Measurements from ENCODE around the gene GJA5.

The GJA5 gene

DNA sequence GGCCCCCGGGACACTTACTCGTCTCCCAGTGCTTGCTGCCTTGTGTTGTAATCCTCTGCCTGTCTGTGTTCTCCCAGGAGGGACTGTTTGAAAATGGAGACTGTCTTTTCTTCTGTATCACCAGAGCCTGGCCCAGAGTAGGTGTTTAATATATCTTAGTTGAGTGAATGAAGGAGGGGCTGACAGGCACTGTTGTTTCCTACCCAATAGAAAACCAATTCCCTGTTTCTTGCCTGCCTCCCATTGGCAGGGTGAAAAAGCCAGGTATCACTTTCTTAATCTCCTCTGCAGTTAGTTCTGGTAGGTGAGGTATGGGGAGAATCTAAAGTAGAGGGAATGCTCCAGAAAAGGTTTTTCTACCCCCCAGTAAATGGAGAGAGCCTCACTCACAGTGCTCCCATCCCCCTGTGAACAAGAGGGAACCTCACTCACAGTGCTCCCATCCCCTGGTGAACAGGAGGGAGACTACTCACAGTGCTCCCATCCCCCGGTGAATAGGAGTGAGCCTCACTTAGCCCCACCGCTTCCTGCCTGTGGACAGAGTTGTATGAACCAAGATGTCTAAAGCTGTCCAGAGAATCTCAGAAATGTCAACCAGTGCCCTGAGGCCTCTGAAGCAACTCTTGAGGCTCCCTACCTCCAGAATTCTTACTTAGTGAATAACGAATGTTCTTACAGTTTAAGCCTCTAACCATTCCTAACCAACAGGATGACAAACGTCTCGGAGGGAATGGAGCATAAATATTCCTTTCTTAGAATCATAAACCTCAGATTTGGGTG is at the start of gene GJA5:
GJA5 (minus strand) TSS at position 122 of the 780 bp plus-strand sequence. CDS start 1,364 bp downstream, outside the sequence.
- in situ Hi-C loops (cut with MboI; ENCODE audit: low pct_unique_long_range_greater_than_20kb, low sequenced_read_pairs, unreplicated experiment): no loop called here
- DNase-seq (ENCODE audit: low spot score): no peak
- TF ChIP-seq, protein P1, sequence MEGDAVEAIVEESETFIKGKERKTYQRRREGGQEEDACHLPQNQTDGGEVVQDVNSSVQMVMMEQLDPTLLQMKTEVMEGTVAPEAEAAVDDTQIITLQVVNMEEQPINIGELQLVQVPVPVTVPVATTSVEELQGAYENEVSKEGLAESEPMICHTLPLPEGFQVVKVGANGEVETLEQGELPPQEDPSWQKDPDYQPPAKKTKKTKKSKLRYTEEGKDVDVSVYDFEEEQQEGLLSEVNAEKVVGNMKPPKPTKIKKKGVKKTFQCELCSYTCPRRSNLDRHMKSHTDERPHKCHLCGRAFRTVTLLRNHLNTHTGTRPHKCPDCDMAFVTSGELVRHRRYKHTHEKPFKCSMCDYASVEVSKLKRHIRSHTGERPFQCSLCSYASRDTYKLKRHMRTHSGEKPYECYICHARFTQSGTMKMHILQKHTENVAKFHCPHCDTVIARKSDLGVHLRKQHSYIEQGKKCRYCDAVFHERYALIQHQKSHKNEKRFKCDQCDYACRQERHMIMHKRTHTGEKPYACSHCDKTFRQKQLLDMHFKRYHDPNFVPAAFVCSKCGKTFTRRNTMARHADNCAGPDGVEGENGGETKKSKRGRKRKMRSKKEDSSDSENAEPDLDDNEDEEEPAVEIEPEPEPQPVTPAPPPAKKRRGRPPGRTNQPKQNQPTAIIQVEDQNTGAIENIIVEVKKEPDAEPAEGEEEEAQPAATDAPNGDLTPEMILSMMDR (IDR thresholded peaks at IDR 0.05; ENCODE audit: extremely low read depth, insufficient read depth, missing control alignments): no peak

DNA sequence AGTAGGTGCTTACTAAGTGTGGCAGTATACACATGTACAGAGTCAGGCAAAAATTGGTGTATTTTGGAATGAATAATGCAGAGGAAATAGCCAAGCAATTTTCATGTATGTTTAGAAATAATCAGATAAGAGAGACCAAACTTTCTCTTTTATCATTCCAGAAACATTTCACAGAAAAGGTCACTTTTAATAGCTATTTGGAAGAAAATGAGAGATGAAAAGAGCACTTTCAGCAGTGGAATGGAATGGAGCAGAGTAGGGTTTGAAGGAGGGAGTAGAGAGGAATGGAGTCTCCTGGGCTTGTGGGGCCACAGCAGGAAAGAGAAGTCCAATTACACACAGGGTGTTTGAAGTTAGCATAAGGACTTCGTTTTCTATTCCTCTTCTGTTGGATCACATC is 48.8 kb upstream of the GJA5 start:
- in situ Hi-C loops (cut with MboI; ENCODE audit: low pct_unique_long_range_greater_than_20kb, low sequenced_read_pairs, unreplicated experiment): no loop called here
- DNase-seq (ENCODE audit: low spot score): no peak
- TF ChIP-seq, protein P1 (IDR thresholded peaks at IDR 0.05; ENCODE audit: extremely low read depth, insufficient read depth, missing control alignments): no peak

DNA sequence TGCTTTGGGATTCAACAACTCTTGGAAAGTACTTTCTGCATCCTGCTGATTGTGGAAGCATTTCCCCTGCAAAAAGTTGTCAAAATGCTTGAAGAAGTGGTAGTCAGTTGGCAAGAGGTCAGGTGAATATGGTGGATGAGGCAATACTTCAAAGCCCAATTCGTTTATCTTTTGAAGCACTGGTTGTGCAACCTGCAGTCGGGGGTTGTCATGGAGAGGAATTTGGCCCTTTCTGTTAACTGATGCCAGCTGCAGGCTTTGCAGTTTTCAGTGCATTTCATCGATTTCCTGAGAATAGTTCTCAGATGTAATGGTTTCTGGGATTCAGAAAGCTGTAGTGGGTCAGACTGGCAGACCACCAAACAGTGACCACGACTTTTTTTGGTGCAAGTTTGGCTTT is 47.6 kb upstream of the GJA5 start:
- TF ChIP-seq, protein P1 (IDR thresholded peaks at IDR 0.05; ENCODE audit: extremely low read depth, insufficient read depth, missing control alignments): no peak
- in situ Hi-C loops (cut with MboI; ENCODE audit: low pct_unique_long_range_greater_than_20kb, low sequenced_read_pairs, unreplicated experiment): no loop called here
- no peak for DNase-seq (ENCODE audit: low spot score)

DNA sequence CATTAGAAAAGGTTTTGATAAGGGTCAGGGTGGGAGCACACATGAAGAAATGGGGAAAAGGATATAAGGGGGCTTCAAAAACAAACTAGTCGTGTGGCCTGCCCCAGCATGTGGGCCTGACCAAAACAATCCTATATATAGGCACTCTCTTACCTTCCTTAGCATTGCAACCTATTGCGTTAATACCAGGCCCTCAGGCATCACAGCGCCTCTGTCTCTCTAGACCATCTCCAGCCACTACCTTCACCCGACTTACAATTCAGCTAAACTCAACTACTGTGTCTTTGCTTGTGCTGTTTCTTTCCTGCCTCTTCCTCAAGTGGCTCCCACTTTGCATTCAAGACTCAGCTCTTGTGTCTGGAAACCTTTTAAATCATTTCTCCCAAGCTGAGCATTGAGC is 47.0 kb upstream of the GJA5 start:
- TF ChIP-seq, protein P1 (IDR thresholded peaks at IDR 0.05; ENCODE audit: extremely low read depth, insufficient read depth, missing control alignments): no peak
- in situ Hi-C loops (cut with MboI; ENCODE audit: low pct_unique_long_range_greater_than_20kb, low sequenced_read_pairs, unreplicated experiment): no loop called here

DNA sequence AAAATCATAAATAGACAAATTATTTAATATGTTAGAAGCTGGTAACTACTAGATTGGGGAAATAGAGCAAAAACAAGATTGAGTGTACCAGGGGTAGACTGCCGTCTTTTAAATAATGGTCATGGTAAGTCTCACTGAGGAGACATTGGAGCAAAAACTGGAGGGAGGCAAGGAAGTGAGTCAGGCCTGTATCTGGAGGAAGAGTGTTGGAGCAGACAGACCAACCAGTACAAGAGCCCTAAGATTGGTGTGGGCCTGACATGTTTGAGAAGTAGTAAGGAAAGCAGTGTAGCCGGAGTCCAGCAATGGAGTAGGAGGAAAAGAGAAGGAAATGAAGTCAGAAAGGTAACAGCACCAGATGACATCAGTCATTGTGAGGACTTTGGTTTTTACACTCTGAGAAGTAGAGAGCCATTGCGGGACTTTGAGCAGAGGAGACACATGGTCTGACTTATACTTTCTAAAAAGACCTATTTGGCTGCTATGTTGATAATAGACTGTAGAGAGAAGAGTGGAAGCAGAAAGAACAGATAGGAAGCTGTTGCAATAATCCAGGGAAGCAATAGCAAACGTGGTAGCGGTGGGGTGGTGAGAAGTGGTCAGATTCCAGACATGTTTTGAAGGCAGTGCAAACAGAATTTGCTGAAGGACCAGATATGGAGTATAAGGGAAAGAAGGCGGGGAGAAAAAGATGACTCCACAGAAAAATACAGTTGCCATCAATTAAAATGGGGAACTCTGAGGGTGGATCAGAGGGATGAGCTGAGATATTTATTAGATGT is 44.7 kb upstream of the GJA5 start:
- DNase-seq (ENCODE audit: low spot score): no peak
- in situ Hi-C loops (cut with MboI; ENCODE audit: low pct_unique_long_range_greater_than_20kb, low sequenced_read_pairs, unreplicated experiment): no loop called here
- TF ChIP-seq, protein P1 (IDR thresholded peaks at IDR 0.05; ENCODE audit: extremely low read depth, insufficient read depth, missing control alignments): no peak

More for the DNA sequence above, 47.0 kb upstream of the GJA5 start:
- DNase-seq (ENCODE audit: low spot score): no peak

DNA sequence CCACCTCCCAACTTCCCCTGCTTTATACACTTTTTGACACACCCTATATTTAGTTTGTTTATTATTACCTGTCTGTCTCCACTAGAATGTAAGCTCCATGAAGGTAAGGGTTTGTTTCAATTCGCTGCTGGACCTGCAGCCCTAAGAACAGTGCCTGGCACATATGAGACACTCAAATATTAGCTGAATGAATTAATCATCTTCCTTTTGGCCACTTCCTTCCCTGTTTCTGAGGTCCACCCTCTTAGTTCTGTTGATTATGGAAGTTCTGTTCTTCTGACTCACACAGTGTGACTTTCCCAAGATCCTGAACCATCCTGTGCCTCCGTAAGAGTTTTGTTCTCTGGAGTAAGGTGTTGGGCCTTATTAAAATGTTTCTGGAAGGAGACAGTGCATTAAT is 40.4 kb upstream of the GJA5 start:
- no peak for DNase-seq (ENCODE audit: low spot score)
- in situ Hi-C loops (cut with MboI; ENCODE audit: low pct_unique_long_range_greater_than_20kb, low sequenced_read_pairs, unreplicated experiment): no loop called here
- TF ChIP-seq, protein P1 (IDR thresholded peaks at IDR 0.05; ENCODE audit: extremely low read depth, insufficient read depth, missing control alignments): no peak

Data from GM13977 (cell line).